CD8-positive, alpha-beta memory T cell (primary cell): Measurements from ENCODE around the gene SPAG8. TPM values are rescaled to one million over a fixed set of nuclear protein-coding genes. Genes with fewer than 3 reads are reported as not detected.

ENCODE experiments used
- CTCF ChIA-PET: fragments of 350-600 bp; sonication (Branson Sonifier 250); formaldehyde crosslinking; loops from one replicate; lab custom pipeline; 2021; ENCODE audit warnings: antibody characterized with exemption; lab: Charles Lee
- POLR2A ChIA-PET: fragments of 350-600 bp; sonication (Branson Sonifier 250); formaldehyde crosslinking; loops from one replicate; lab custom pipeline; 2021; ENCODE audit warnings: antibody characterized with exemption; lab: Charles Lee
- DNase-seq, 5 donors: peaks; one replicate each; pipeline versions ENCODE4 v3.0.0 to v3.0.0-alpha.2; 2020 to 2022; ENCODE audit warnings: mixed read lengths in 1 of 5
- H3K27ac ChIP-seq: one replicate; pipeline ENCODE4 v1.7.0; 2013; ENCODE audit warnings: low read depth, mild to moderate bottlenecking, low read length, moderate library complexity
- H3K27me3 ChIP-seq: 2 replicates; pipeline ENCODE4 v1.7.0; 2013; ENCODE audit warnings: low read length, mild to moderate bottlenecking; ENCODE audit not compliant: insufficient read depth, poor library complexity, severe bottlenecking
- H3K36me3 ChIP-seq: 2 replicates; pipeline ENCODE4 v1.7.0; 2013; ENCODE audit warnings: mild to moderate bottlenecking, low read length, moderate library complexity; ENCODE audit not compliant: insufficient read depth
- H3K4me1 ChIP-seq: 2 replicates; pipeline ENCODE4 v1.7.0; 2013; ENCODE audit warnings: mild to moderate bottlenecking, low read length, moderate library complexity; ENCODE audit not compliant: insufficient read depth
- H3K4me3 ChIP-seq: 2 replicates; pipeline ENCODE4 v1.7.0; 2013; ENCODE audit warnings: mild to moderate bottlenecking, low read length
- H3K9me3 ChIP-seq: 2 replicates; pipeline ENCODE4 v1.7.0; 2013; ENCODE audit warnings: mild to moderate bottlenecking, low read length
- H3K27ac Mint-ChIP-seq, 8 donors: one replicate each; pipeline ENCODE4 v1.8.0; 2020 to 2021; ENCODE audit warnings: mixed read lengths in 8 of 8, mild to moderate bottlenecking in 6 of 8, inconsistent platforms in 3 of 8, moderate library complexity in 3 of 8
- H3K27me3 Mint-ChIP-seq, 2 donors: one replicate each; pipeline ENCODE4 v1.8.0; 2020 to 2021; ENCODE audit warnings: mixed read lengths in 2 of 2, mild to moderate bottlenecking in 1 of 2, moderate library complexity in 1 of 2
- H3K36me3 Mint-ChIP-seq, 3 donors: one replicate each; pipeline ENCODE4 v1.8.0; 2020 to 2021; ENCODE audit warnings: mixed read lengths in 3 of 3, inconsistent platforms in 1 of 3, mild to moderate bottlenecking in 1 of 3
- H3K4me1 Mint-ChIP-seq, 3 donors: one replicate each; pipeline ENCODE4 v1.8.0; 2020 to 2021; ENCODE audit warnings: mixed read lengths in 3 of 3, inconsistent platforms in 1 of 3, mild to moderate bottlenecking in 1 of 3
- H3K4me3 Mint-ChIP-seq, 7 donors: one replicate each; pipeline ENCODE4 v1.8.0; 2020 to 2021; ENCODE audit warnings: mixed read lengths in 7 of 7, mild to moderate bottlenecking in 6 of 7, moderate library complexity in 4 of 7, inconsistent platforms in 2 of 7
- H3K9me3 Mint-ChIP-seq, 5 donors: one replicate each; pipeline ENCODE4 v1.8.0; 2020 to 2022; ENCODE audit warnings: mixed read lengths in 5 of 5, mild to moderate bottlenecking in 3 of 5, moderate library complexity in 2 of 5, inconsistent platforms in 1 of 5
- polyA plus RNA-seq: library from polyadenylated mRNA; unstranded; fragments of 300-500 nt; fragmentation: Illumina TruSeq; gene quantifications from one replicate; pipeline ENCODE4 v1.2.3, GENCODE V29; 2021
- total RNA-seq, 2 experiments: library from RNA; stranded (reverse); gene quantifications; one replicate each; pipeline ENCODE4 v1.2.3, GENCODE V29; 2021

The SPAG8 gene
- total and polyA plus RNA-seq, 3 experiments from 2014 or later: 0.79 to 1.8 (median 0.98) TPM

- H3K4me3 ChIP-seq: no peak overlapping the region
- DNase-seq: peak in 2 of 5 donors; percentile 45 to 58
- H3K36me3 Mint-ChIP-seq: peaks cover 0 to 4% (median 0%) of the 10 kb centered on the region in 3 donors
- no peak overlapping the region for H3K27ac ChIP-seq
- ChIA-PET CTCF (interaction anchor here (0.6 to 3.4 kb wide), 22 partner anchors 9 to 1943 kb away, joined by 3 to 18 read pairs (median 5); partner anchors contain the start of genes GBA2, HINT2, NPR2 and RGP1), POLR2A (interaction anchor here (0.6 kb wide), 1 partner anchor 82 kb away, joined by 3 read pairs; no protein-coding TSS in a partner anchor)
- no peaks in the 10 kb centered on the region for H3K27me3 Mint-ChIP-seq
- H3K9me3 ChIP-seq: no peaks in the 10 kb centered on the region
- H3K4me1 Mint-ChIP-seq: peaks cover 22 to 31% (median 24%) of the 10 kb centered on the region in 3 donors
- no peaks in the 10 kb centered on the region for H3K36me3 ChIP-seq
- H3K4me3 Mint-ChIP-seq: peak overlapping the region in 4 of 7 donors; percentile 55 to 69 (median 65)
- no peaks in the 10 kb centered on the region for H3K27me3 ChIP-seq
- peak overlapping the region in 5 of 8 donors; percentile 21 to 85 (median 28) for H3K27ac Mint-ChIP-seq
- no peaks in the 10 kb centered on the region for H3K9me3 Mint-ChIP-seq
- H3K4me1 ChIP-seq: peaks cover 14% of the 10 kb centered on the region
These were observed 14.1 kb upstream of the SPAG8 start for GRCh38 chr9:35826071-35826701.

GRCh38 chr9:35822926-35823325, 10.9 kb upstream of the SPAG8 start:
- no peak overlapping the region for H3K4me3 ChIP-seq
- POLR2A ChIA-PET: interaction anchor here (1.0 kb wide), 1 partner anchor 11 kb away, joined by 3 read pairs; the partner anchor contains the start of gene SPAG8
- Mint-ChIP-seq H3K36me3 (no peaks in the 10 kb centered on the region), H3K4me3 (no peak overlapping the region), H3K27me3 (peaks cover 0 to under 1% of the 10 kb centered on the region in 2 donors), H3K9me3 (no peaks in the 10 kb centered on the region), H3K27ac (no peak overlapping the region), H3K4me1 (peaks cover 4 to 5% (median 5%) of the 10 kb centered on the region in 3 donors)
- no peaks in the 10 kb centered on the region for H3K4me1 ChIP-seq
- H3K27me3 ChIP-seq: no peaks in the 10 kb centered on the region
- DNase-seq: no peak
- H3K27ac ChIP-seq: no peak overlapping the region
- CTCF ChIA-PET: no interaction called here
- no peaks in the 10 kb centered on the region for H3K9me3 ChIP-seq
- no peaks in the 10 kb centered on the region for H3K36me3 ChIP-seq

GRCh38 chr9:35820076-35820475, 8.0 kb upstream of the SPAG8 start:
- peak overlapping the region in 1 of 7 donors; percentile 58 for H3K4me3 Mint-ChIP-seq
- CTCF ChIA-PET: no interaction called here
- H3K9me3 ChIP-seq: no peaks in the 10 kb centered on the region
- H3K27me3 ChIP-seq: no peaks in the 10 kb centered on the region
- H3K27me3 Mint-ChIP-seq: peaks cover 0 to 8% of the 10 kb centered on the region in 2 donors
- H3K4me1 Mint-ChIP-seq: peaks cover 6 to 8% (median 7%) of the 10 kb centered on the region in 3 donors
- H3K9me3 Mint-ChIP-seq: no peaks in the 10 kb centered on the region
- no peaks in the 10 kb centered on the region for H3K4me1 ChIP-seq
- peaks cover 0 to 5% (median 0%) of the 10 kb centered on the region in 3 donors for H3K36me3 Mint-ChIP-seq
- no peak overlapping the region for H3K27ac Mint-ChIP-seq
- DNase-seq: no peak
- H3K27ac ChIP-seq: no peak overlapping the region
- H3K4me3 ChIP-seq: no peak overlapping the region
- H3K36me3 ChIP-seq: no peaks in the 10 kb centered on the region
- POLR2A ChIA-PET: no interaction called here

GRCh38 chr9:35818341-35818740, 6.3 kb upstream of the SPAG8 start:
- ChIA-PET POLR2A (no interaction called here), CTCF (no interaction called here)
- Mint-ChIP-seq H3K4me1 (peaks cover 16 to 20% (median 19%) of the 10 kb centered on the region in 3 donors), H3K27ac (no peak overlapping the region), H3K9me3 (no peaks in the 10 kb centered on the region), H3K36me3 (peaks cover 0 to 8% (median 0%) of the 10 kb centered on the region in 3 donors), H3K4me3 (peak overlapping the region in 3 of 7 donors; percentile 23 to 81 (median 72)), H3K27me3 (peaks cover 0 to 8% of the 10 kb centered on the region in 2 donors)
- Histone ChIP-seq H3K27ac (no peak overlapping the region), H3K9me3 (no peaks in the 10 kb centered on the region), H3K4me1 (peaks cover 10% of the 10 kb centered on the region), H3K27me3 (no peaks in the 10 kb centered on the region), H3K4me3 (no peak overlapping the region), H3K36me3 (no peaks in the 10 kb centered on the region)
- no peak for DNase-seq

- Mint-ChIP-seq H3K4me3 (peak overlapping the region in 6 of 7 donors; percentile 41 to 96 (median 50)), H3K9me3 (no peaks in the 10 kb centered on the region)
- POLR2A ChIA-PET: no interaction called here
These were observed 4.6 kb upstream of the SPAG8 start for GRCh38 chr9:35816708-35817107.

GRCh38 chr9:35814841-35815543, 2.9 kb upstream of the SPAG8 start, which contains the start of gene HINT2:
HINT2 (minus strand) TSS chr9:35815042; CDS start chr9:35814979, 63 bp downstream.
- no peaks in the 10 kb centered on the region for H3K36me3 ChIP-seq
- Mint-ChIP-seq H3K9me3 (no peaks in the 10 kb centered on the region), H3K4me1 (peaks cover 36 to 49% (median 43%) of the 10 kb centered on the region in 3 donors), H3K36me3 (peaks cover 0 to 10% (median 0%) of the 10 kb centered on the region in 3 donors), H3K4me3 (peak within 1 kb of the TSS; percentile 91 to 98 (median 96)), H3K27me3 (peaks cover 0 to 12% of the 10 kb centered on the region in 2 donors), H3K27ac (peak within 1 kb of the TSS; percentile 91 to 97 (median 96))
- peaks cover 29% of the 10 kb centered on the region for H3K4me1 ChIP-seq
- no peaks in the 10 kb centered on the region for H3K27me3 ChIP-seq
- ChIA-PET POLR2A (interaction anchor here (0.6 to 1.1 kb wide), 6 partner anchors 14 to 323 kb away, joined by 3 to 8 read pairs (median 4); partner anchors contain the start of genes CREB3, FAM221B, TLN1 and TMEM8B), CTCF (interaction anchor here (1.0 to 1.8 kb wide), 10 partner anchors 10 to 211 kb away, joined by 3 to 16 read pairs (median 4); partner anchors contain the start of gene FAM221B)
- peak within 1 kb of the TSS; percentile 91 for H3K4me3 ChIP-seq
- DNase-seq: peak; percentile 96 to 99 (median 96)
- H3K27ac ChIP-seq: peak within 1 kb of the TSS; percentile 65
- no peaks in the 10 kb centered on the region for H3K9me3 ChIP-seq

More at GRCh38 chr9:35816708-35817107, 4.6 kb upstream of the SPAG8 start:
- no peak for DNase-seq
- peaks cover 0 to 10% (median 0%) of the 10 kb centered on the region in 3 donors for H3K36me3 Mint-ChIP-seq
- peak overlapping the region in 1 of 8 donors; percentile 40 for H3K27ac Mint-ChIP-seq
- H3K9me3 ChIP-seq: no peaks in the 10 kb centered on the region
- no peaks in the 10 kb centered on the region for H3K36me3 ChIP-seq
- H3K4me1 ChIP-seq: peaks cover 22% of the 10 kb centered on the region
- H3K27ac ChIP-seq: no peak overlapping the region
- H3K4me3 ChIP-seq: no peak overlapping the region
- CTCF ChIA-PET: interaction anchor here (1.0 to 1.8 kb wide), 3 partner anchors 9 to 60 kb away, joined by 3 to 10 read pairs (median 4); no protein-coding TSS in a partner anchor
- no peaks in the 10 kb centered on the region for H3K27me3 ChIP-seq
- H3K4me1 Mint-ChIP-seq: peaks cover 31 to 37% (median 33%) of the 10 kb centered on the region in 3 donors
- peaks cover 0 to 12% of the 10 kb centered on the region in 2 donors for H3K27me3 Mint-ChIP-seq

GRCh38 chr9:35814106-35814840, 2.2 kb upstream of the SPAG8 start:
- Histone ChIP-seq H3K27ac (peak overlapping the region; percentile 65), H3K4me3 (peak overlapping the region; percentile 91), H3K27me3 (no peaks in the 10 kb centered on the region), H3K4me1 (peaks cover 29% of the 10 kb centered on the region), H3K36me3 (no peaks in the 10 kb centered on the region), H3K9me3 (no peaks in the 10 kb centered on the region)
- H3K9me3 Mint-ChIP-seq: no peaks in the 10 kb centered on the region
- H3K4me3 Mint-ChIP-seq: peak overlapping the region; percentile 91 to 96 (median 94)
- POLR2A ChIA-PET: interaction anchor here (0.6 to 1.0 kb wide), 3 partner anchors 14 to 82 kb away, joined by 3 to 5 read pairs (median 3); partner anchors contain the start of genes CREB3, FAM221B, TLN1 and TMEM8B
- DNase-seq: peak in 3 of 5 donors; percentile 5 to 63 (median 27)
- peak overlapping the region; percentile 25 to 97 (median 89) for H3K27ac Mint-ChIP-seq
- peaks cover 36 to 49% (median 43%) of the 10 kb centered on the region in 3 donors for H3K4me1 Mint-ChIP-seq
- peaks cover 0 to 12% of the 10 kb centered on the region in 2 donors for H3K27me3 Mint-ChIP-seq
- CTCF ChIA-PET: interaction anchor here (0.8 to 3.6 kb wide), 12 partner anchors 11 to 211 kb away, joined by 3 to 16 read pairs (median 4); partner anchors contain the start of gene FAM221B
- peaks cover 0 to 14% (median 0%) of the 10 kb centered on the region in 3 donors for H3K36me3 Mint-ChIP-seq
